ENCODE data around the gene ZBTB7C.

Gene ZBTB7C

GRCh38 chr18:48181857-48182256 is 227.3 kb downstream of the ZBTB7C start:
- DNase-seq, result no peak

- no peak for DNase-seq
These were observed 227.9 kb downstream of the ZBTB7C start for GRCh38 chr18:48181087-48181823.

GRCh38 chr18:48179666-48180065 is 229.5 kb downstream of the ZBTB7C start:
- DNase-seq, result no peak

- no peak for DNase-seq
These were observed 230.2 kb downstream of the ZBTB7C start for GRCh38 chr18:48179001-48179400.

- no peak for DNase-seq
These were observed 232.3 kb downstream of the ZBTB7C start for GRCh38 chr18:48176909-48177308.

- DNase-seq, result no peak
These were observed 235.6 kb downstream of the ZBTB7C start for GRCh38 chr18:48173557-48173956.

GRCh38 chr18:48172226-48173006 is 236.8 kb downstream of the ZBTB7C start:
- DNase-seq, result no peak

- DNase-seq, result no peak
These were observed 237.5 kb downstream of the ZBTB7C start for GRCh38 chr18:48171490-48172188.

- DNase-seq, result no peak
These were observed 238.5 kb downstream of the ZBTB7C start for GRCh38 chr18:48170651-48171050.

GRCh38 chr18:48168861-48169260 is 240.3 kb downstream of the ZBTB7C start:
- no peak for DNase-seq

- no peak for DNase-seq
These were observed 241.3 kb downstream of the ZBTB7C start for GRCh38 chr18:48167897-48168253.

GRCh38 chr18:48166336-48166875 is 242.8 kb downstream of the ZBTB7C start:
- DNase-seq, result no peak

GRCh38 chr18:48165111-48165866 is 243.9 kb downstream of the ZBTB7C start:
- DNase-seq, result no peak

- DNase-seq, result no peak
These were observed 244.5 kb downstream of the ZBTB7C start for GRCh38 chr18:48164701-48165100.

- DNase-seq, result no peak
These were observed 245.1 kb downstream of the ZBTB7C start for GRCh38 chr18:48164116-48164515.

- no peak for DNase-seq
These were observed 245.5 kb downstream of the ZBTB7C start for GRCh38 chr18:48163738-48164115.

- no peak for DNase-seq
These were observed 246.0 kb downstream of the ZBTB7C start for GRCh38 chr18:48162956-48163737.

GRCh38 chr18:48161911-48162698 is 247.1 kb downstream of the ZBTB7C start:
- no peak for DNase-seq

GRCh38 chr18:48161191-48161910 is 247.8 kb downstream of the ZBTB7C start:
- DNase-seq, result no peak

- DNase-seq, result no peak
These were observed 248.6 kb downstream of the ZBTB7C start for GRCh38 chr18:48160622-48161021.

Measured in NCI-H1694 treated with DMSO at 0.1 percent for 48 hours (cell line).